Activated CD4-positive, alpha-beta T cell treated with anti-CD3 and anti-CD28 coated beads for 48 hours (primary cell): ENCODE results near the gene GGA1.

Experiments used
- DNase-seq: peaks from one replicate; pipeline ENCODE4 v3.0.0-alpha.2; 2020

Gene GGA1

DNA sequence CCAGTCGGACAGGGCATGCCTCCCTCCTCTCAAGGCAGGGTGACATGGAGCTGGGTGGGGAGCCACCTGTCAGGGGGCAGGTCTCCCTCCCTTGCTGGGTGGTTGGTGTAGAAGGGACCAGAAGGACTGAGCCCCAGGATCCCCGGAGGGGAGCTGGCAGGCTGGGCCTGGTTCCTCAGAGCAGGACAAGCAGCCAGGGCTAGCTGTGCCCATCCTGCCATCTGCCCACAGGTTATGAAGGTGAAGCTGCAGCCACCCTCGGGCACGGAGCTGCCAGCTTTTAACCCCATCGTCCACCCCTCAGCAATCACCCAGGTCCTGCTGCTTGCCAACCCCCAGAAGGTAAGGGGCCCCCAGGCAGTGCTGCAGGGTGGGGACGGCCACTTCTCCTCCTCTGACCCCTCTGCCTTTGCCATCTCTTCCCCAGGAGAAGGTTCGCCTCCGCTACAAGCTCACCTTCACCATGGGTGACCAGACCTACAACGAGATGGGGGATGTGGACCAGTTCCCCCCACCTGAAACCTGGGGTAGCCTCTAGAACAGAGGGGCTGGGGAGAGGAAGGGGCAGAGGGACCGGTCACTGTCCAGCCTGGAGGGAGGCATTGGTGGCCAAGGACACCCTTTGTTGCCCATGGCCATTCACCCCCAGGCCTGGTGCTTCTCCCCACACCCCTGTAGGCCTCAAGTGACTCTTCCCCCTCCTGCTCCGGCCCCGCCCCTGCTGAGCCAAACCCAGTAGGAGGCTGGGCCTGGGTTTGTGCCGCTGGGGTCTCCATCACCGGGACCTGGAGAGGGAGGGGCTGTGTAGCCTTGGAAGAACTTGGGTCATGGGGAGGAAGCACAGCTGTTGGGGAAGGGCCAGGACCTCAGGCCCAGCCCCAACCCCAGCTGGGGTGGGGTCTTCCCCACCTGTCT, 23.8 kb downstream of the GGA1 start:
- no peak for DNase-seq

- peak; percentile 48 for DNase-seq
Measured at GRCh38 chr22:37633089-37633624, 24.5 kb downstream of the GGA1 start.

GRCh38 chr22:37633625-37634416, 25.2 kb downstream of the GGA1 start:
- peak; percentile 73 for DNase-seq

- no peak for DNase-seq
Measured at GRCh38 chr22:37634417-37634924, 25.8 kb downstream of the GGA1 start.

- no peak for DNase-seq
Measured at GRCh38 chr22:37635157-37635556, 26.5 kb downstream of the GGA1 start.

GRCh38 chr22:37636186-37636948, 27.7 kb downstream of the GGA1 start:
- no peak for DNase-seq

DNA sequence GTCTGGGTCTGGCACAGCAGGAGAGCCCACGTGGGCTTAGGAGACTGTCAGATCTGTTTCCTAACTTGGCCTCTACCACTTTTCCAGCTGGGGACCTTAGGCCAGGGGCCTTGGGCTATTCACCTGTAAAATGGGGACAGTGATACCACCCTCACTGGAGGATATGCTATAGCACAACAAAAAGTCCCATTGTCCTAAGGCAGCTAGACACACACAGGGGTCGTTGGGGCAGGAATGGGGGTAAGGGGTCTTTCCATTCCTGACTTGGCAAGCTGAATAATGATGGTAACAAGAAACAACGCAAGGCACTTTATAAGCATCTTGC, 28.3 kb downstream of the GGA1 start:
- DNase-seq = no peak

GRCh38 chr22:37638391-37639069, 29.9 kb downstream of the GGA1 start:
- peak; percentile 48 for DNase-seq

- DNase-seq = peak; percentile 66
Measured at GRCh38 chr22:37639070-37639760, 30.6 kb downstream of the GGA1 start, which contains the start of gene SH3BP1. TSS of gene SH3BP1 (plus strand) at chr22:37639669. CDS start at chr22:37639788, 119 bp downstream.

GRCh38 chr22:37639771-37640590, 31.3 kb downstream of the GGA1 start:
- peak; percentile 42 for DNase-seq

GRCh38 chr22:37640591-37641560, 32.2 kb downstream of the GGA1 start:
- DNase-seq = no peak

GRCh38 chr22:37641561-37641949, 32.9 kb downstream of the GGA1 start:
- no peak for DNase-seq

DNA sequence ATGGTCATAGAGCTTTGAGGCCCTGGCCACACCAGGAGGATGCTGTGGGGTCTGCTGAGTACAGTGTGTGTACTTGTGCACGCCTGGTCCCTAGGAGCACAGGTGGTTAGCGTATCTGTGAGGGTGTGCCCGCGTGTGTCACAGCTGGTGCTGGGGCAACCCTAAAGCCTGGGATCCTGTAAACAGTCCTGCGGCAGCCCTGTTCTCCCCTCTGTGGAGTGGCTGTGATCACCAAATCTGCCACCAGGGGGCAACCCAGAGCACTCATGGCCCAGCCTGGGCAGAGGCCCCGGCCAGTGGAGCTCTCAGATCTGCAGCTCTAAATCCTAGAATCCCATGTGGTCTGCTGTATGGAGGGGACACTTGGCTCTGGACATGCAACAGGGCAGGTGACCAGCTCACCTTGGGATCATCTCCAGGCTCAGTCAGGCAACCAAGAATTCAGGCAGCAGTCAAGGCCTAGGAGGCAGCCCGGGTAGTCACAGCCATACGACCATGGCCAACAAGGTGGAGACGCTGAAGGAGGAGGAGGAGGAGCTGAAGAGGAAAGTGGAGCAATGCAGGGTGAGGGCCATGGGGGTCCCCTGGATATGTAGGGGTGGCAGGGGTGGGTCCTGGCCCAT, 34.7 kb downstream of the GGA1 start:
- DNase-seq = peak; percentile 93

DNA sequence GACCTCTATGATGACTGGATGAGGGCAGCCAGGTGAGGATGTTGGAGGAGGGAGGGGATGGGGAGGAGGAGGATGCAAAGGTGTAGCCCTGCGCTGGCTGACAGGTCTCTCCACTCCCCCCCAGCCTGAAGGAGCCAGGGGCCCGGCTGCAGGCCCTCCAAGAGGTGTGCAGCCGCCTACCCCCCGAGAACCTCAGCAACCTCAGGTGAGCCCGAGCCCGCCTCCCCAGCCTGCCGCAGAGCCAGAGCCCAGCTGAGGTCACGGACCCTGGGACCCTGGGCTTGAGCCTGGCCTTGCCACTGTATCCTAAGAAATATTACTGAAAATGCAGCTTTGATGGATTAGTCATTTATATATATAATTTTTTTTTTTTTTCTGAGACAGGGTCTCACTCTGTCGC, 38.7 kb downstream of the GGA1 start:
- DNase-seq = no peak

DNA sequence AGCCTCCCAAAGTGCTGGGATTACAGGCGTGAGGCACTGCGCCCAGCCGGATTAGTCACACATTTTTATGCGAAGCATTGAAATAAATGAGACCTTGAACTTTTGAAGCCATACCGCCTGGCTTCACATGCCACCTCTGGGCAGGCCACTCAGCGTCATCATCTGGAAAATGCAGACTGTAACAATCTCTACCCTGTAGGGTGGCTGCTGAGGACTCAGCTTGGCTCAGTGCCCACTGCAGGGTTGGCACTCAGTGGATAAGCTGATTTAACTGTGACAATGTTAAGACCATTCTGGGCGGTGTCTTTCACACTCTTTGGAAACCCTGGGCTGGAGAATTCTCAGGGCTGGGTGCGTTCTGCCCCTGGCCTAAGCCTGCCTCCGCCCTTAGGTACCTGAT, 39.3 kb downstream of the GGA1 start:
- DNase-seq = no peak

DNA sequence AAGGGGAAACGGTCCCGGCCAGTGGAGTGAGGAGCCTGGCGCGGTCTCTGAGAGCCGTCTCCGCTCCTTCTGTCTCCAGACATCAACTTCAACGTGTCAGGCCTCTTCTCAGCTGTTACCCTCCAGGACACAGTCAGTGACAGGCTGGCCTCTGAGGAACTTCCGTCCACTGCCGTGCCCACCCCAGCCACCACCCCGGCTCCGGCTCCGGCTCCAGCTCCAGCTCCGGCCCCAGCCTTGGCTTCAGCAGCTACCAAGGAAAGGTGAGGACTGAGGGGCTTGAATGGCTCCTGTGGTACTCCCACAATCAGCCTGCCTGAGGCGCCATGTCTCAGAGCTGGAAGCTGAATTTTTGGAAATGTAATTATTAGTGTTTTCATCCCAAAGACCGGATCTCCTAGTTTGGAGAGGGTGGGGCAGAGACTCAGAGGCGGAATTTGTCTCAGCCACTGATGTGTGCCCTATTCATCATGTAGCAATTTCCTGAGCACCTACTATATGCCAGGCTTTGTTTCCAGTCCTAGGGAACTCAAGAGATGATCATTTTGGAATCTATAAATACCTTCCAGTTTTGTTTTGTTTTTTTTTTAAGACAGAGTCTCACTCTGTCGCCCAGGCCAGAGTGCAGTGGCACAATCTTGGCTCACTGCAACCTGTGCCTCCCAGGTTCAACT, 42.0 kb downstream of the GGA1 start:
- DNase-seq = no peak

DNA sequence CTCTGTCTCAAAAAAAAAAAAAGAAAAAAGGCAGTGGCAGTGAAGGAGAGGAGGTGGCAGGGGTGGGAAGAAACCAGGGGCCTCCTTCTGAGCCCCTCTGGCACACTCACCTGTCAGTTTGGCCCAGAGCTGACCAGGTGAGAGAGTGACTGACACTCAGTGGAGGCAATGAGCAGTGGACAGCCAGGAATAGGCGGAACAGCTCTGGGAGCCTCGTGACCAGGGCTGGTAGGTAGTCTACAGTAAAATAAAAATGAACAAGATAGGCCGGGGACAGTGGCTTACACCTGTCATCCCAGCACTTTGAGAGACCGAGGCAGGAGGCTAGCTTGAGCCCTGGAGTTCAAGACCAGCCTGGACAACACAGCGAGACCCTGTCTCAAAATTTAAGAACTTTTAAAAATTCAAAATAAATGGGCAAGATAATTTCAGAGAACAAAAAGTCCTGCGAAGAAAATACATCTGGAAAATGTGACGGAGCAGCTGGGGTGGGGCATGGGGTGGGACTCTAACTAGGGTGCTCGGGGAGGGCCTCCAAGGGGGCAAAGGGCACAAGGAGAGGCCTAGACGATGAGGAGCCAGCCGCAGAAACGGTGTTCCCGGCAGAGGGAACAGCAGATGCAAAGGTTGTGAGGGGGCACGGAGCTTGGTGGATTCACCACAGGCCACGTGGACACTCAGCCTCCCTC, 46.1 kb downstream of the GGA1 start:
- DNase-seq = no peak

GRCh38 chr22:37655252-37655563, 46.6 kb downstream of the GGA1 start:
- no peak for DNase-seq
